HG03159 (cell line): Measurements from ENCODE around the gene ZNF383.
"Not testable (repeated sequence)": the region's sequence is repeated elsewhere in the genome, so short reads cannot be mapped to it uniquely, and the experiment has no call there.

Experiments
- ATAC-seq: cut with Tn5 transposase; IDR thresholded peaks from one replicate; pipeline ENCODE4 v1.9.1; 2021; ENCODE audit warnings: mild to moderate bottlenecking, moderate library complexity; ENCODE audit not compliant: unreplicated experiment

The ZNF383 gene

DNA sequence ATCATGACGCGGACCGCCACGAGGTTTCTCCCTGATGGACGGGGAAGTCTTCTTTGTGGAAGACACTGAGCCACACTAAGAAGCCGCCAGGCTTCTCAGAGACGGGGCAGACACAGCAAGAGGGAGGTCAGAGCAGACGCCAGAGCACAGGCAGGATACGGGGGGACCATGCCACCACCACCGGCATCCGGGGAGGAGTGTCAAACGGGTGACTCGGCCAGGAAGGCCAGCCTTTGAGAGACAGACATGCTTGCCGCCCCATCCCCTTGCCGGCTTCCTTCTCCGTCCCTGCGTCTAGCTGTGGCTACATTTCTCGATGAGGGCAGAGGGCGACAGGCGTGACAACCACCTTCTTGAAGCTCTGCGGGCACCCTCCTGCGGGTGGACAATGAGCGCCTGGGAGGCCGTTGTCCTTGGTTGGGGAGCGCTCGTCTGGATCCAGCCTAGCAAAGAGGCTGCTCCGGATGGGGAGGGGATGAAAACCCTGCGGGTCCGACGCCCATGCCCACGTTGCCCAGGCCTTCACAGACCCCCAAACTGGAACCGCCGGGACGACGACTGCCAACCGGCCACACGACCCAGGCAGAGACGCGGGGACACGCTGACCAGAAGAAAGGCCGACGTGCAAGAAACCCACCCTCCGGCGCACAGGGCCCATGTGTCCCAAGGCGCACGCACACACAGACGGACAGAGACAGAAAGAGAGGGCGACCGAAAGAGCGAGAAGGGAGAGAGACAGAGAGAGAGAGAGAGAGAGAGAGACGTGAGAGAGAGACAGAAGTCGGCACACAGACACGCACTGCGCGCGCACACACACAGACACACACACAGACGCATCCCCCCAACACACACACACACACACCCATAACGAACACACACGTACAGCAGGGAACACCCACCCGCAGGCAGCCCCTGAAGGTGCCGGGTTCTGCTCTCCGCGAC lies 75.3 kb downstream of the ZNF383 start:
- ATAC-seq: not testable (repeated sequence)

DNA sequence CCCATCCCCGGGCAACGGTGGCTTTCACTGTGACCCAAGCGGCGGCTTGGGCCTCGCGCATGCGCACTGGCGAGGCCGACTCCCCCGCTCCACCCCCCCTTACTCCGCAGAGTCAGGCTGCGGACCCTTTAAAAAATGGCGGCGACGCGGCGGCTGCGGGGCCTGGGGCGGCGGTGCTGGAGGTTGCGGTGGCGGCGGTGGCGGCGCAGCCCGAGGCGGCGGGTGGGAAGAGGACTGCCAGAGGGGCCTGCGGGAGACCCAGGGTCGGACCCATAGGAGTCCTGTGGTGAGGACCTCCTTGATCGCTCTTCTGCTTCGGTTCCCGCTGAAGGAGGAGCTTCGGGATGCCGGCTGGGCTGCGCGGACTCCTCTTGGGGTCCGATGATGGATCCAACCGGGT lies 76.2 kb downstream of the ZNF383 start:
- ATAC-seq: not testable (repeated sequence)
